A204.1 (cell line): Measurements from ENCODE around the gene RASSF10.

Experiments used
- FAIRE-seq: peaks from 2 replicates; lab custom pipeline; 2012; peaks lifted over from hg19 to GRCh38; lab: Jason Lieb, UNC

RASSF10 gene

DNA sequence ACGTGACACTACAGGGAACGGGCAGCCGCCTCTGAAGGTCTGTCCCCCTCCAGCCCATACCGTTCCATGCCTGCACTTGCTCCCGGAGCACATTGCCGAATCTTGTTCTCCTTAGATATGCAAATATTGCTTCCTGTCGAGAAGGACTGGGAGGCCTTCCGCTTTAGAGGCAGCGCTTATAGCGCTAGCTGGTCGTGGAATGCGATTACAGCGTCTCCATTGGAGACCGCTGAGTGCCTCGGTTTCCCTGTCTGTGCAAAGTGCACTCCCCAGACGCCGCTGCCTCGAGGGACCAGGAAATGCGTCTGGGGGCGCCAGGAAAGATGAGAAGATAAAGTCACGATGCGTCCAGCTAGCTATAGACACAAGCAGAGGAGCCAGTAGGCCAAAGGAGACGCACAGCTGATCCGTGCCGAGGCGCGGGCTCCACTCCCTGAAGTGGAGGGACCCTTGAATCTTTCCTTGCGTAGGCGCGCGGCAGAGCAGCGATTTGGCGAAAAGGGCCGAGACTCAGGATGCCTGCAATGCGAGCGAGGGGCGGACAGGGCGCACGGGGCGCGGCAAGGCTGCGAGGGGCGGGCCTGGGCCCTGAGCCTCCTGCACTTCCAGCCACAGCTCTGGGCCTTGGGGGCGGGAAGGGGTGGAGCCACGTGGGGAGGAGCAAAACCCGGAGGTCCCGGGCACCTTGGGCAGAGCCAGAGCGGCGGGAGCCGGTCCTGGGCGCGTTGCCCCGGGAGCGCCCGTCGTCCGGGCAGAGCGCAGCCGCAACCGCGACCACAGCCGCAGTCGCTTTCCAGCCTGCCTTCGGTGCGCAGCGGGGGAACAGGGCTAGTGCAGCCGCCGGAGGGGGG, at the start of gene RASSF10:
Gene RASSF10, plus strand, starts transcription at position 692 of the 851 bp plus-strand sequence. CDS start 261 bp downstream, outside the sequence.
- FAIRE-seq, result no peak

DNA sequence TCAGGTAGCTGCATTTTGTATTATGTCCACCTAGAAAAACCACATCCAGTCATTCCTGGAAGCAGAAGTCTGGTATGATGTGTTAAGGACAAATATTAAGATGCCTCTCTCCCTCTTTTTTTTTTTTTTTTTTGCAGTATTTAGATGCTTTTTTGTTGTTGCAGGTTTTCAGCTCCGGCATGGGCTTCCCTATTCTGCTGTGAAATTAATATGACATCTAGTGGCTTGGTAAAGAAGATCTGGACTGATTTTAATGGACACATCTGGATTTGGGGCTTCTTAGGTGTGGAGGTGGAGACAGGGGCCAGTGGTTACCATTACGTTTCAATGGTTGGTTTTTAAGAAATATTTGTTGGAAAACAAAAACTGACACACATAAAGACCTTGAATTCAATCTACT, 47.5 kb upstream of the RASSF10 start:
- no peak for FAIRE-seq

GRCh38 chr11:12962306-12962705, 46.8 kb upstream of the RASSF10 start:
- FAIRE-seq, result no peak

DNA sequence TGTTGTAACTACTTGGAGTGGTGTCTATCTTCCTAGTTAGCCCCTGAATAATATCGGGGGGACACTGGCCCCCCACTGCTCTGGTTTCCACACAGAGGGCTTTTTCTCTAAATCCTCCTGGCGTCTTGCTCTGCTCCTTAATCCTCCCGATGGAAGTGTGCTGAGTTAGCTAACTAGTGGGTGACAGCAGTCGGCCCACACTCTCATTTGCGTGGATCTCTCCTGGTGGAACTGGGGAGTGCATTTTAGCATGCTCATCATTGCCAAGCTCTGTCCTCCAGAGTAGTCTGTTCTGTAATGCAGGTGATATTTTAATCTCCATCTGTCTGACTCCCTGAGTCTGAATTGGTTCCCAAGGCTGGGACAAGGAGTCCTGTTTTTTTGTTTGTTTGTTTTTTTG, 46.1 kb upstream of the RASSF10 start:
- no peak for FAIRE-seq

GRCh38 chr11:12963792-12964536, 45.2 kb upstream of the RASSF10 start:
- FAIRE-seq, result peak; percentile 35

- FAIRE-seq, result no peak
Measured at GRCh38 chr11:12964650-12965049, 44.5 kb upstream of the RASSF10 start.

DNA sequence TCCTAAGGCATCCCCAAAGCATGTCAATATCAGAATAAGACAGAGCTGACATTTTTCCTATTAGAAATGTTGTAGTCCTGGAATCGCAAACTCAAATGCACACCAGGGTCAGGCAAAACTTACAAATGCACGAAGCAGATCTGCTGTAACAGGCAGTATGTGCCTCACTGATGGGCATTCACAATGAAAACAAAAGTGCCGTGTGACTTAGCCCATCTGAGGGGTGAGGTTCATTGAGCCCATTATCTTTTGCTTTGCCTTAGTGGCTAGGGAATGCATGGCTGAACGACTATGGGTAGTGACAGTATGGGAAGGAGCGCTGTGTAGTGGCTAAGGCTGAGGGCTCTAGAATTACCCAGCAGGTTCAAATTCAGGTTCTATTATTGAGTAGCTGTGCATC, 43.1 kb upstream of the RASSF10 start:
- no peak for FAIRE-seq

DNA sequence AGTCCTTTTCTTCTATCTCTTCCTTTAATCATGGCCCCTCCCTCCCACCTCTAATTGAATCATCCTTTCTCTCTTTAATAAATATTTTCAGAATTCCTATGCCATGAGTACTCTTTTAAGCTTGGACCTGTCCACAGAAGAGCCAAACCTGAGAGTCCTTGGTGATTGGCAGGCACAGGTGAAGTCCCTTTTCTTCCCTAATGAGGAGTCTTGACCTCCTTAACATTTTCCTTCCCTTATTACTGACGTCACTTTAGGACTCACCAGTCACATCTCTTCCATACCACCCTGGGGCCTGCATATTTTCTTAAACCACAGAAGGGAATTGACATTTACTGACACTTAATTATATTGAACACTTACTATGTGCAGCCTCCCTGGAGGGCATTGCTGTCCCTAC, 41.0 kb upstream of the RASSF10 start:
- FAIRE-seq, result no peak

- FAIRE-seq, result no peak
Measured at GRCh38 chr11:12968826-12969225, 40.3 kb upstream of the RASSF10 start.

GRCh38 chr11:12971955-12972354, 37.2 kb upstream of the RASSF10 start:
- no peak for FAIRE-seq

DNA sequence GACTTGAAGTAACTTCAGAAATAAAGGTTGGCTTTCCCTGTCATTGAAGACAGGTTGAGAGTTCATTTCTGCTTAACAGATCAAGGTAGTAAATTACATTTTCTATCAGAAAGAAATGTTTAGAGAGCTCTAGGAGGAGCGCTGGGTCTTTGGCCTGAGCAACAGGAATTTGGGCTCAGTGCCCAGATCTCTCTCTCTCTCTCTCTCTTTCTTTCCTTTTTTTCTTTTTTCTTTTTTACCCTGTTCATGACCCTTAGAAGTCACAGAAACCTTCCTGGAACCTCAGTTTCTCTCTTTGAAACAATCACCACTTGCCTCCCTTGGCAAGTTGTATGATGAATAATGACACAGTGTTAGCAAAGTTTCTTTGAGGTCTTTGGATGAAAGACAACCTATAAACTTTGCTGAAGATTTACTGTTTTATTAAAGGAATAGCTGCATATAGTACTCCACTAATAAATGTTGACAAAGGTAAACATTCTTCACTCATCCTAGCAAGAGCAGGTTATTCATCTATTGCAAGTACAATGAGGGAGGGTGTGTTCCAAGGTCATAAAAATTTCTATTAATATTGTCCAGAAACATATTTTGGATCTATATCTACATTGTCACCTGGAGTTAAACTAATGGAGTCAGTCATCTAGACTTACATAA, 35.5 kb upstream of the RASSF10 start:
- FAIRE-seq, result no peak

DNA sequence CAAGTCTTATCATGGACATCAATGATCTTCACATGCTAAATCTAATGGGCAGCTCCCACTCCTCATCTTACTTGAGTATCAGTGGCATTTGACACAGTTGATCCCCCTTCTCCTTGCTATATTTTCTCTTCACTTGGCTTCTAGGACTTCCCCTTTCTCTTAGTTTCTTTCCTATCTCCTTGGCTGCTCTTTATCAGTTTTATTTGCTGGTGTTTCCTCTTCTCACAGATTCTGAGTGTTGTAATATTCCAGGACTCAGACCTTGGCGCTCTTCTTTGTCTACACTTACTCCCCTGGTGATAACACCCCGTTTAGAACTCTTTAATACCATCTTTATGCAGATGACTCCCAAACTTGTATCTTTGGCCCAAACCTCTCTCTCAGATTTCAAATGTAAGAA, 33.9 kb upstream of the RASSF10 start:
- no peak for FAIRE-seq

DNA sequence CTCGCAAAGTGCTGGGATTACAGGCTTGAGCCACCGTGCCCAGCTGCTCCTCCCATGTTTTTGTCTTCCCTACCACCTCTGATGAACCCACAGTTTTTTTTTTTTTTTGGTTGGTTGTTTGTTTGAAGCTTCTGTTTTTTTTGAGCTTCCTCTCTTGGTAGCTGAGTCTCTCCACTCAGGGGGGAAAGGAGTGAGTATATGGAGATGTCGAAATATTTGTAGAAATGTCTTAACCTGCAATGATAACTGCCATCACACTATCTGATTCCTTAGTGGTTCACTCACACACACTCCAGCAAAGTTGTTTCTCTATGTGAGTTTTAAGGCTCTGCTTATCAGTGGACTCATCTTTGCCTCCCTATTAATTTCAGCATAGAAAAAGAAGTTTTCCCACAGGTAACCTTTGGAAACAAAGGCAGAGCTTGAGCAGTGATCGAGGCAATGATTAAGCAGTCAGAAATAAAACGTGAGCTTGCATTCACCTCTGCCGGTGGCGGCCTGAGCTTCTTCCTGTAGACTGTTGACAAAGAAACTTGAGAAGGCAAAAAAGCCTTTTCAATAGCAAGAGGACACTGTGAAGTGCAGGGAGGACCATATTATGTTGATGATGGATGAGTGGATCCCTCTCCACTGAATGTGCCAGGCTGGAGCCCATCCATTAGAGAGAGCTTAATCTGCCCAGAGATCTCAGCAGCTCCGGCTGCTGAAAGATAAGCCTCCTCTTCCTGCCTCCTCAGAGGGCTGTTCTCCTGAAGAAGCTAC, 29.0 kb upstream of the RASSF10 start:
- FAIRE-seq, result no peak

GRCh38 chr11:12981676-12982522, 27.2 kb upstream of the RASSF10 start:
- FAIRE-seq, result no peak

DNA sequence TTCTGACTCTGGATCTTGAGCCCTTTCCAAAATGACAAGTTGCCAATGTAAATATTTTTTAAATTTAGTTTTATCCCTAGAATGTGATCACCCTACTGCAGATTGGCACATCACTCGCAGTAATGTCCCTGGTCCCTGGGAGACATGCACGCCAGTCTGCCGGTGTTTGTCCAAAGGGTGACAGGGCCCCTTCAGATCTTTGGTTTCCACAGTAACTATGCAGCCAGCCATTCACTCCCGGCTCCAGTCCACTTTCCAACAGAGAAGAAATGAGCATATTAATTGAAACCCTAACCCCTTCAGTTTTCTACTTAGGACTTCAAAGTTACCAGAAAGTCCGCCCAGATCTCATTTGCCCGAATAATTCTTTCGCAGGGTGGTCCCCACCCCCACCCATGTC, 25.8 kb upstream of the RASSF10 start:
- FAIRE-seq, result no peak

- FAIRE-seq, result no peak
Measured at GRCh38 chr11:12986194-12986898, 22.8 kb upstream of the RASSF10 start.

GRCh38 chr11:12989428-12990161, 19.5 kb upstream of the RASSF10 start:
- no peak for FAIRE-seq

DNA sequence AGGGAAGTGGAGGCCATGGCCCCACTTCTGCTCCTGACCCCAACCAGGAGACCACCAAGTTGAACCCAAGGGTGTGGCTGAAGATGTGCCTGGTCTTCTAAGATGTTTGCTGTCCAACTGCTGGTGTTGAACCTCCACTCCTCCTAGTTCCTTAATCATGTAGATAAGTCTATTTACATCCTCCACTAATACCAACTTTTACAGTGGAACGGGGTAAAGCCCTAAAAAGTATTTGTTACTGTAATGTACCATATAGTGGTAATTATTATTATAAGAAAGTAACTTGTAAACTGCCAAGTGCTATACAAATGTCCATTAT, 19.0 kb upstream of the RASSF10 start:
- no peak for FAIRE-seq

- FAIRE-seq, result no peak
Measured at GRCh38 chr11:12991426-12991825, 17.7 kb upstream of the RASSF10 start.

DNA sequence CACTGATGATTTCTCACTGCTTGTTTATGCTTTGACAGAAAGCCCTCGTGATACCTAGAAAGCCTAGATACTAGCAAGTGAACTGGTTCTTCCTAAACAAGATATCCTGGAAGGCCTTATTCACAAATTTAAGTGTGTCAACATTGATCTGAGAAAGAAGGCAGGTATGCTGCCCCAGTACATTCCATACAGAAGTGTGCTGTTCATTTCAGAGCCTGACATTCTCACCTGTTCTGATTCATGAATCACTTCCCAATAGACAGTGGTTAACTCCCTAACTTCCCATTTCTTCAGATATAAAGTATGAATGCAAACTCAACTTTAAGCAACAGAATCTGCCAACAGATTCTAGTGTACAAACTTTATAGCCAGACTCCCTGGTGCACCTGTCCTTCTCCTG, 15.5 kb upstream of the RASSF10 start:
- no peak for FAIRE-seq
